NT2/D1 (cell line): ENCODE results near the gene ASS1.

Experiments used
- DNase-seq: peaks from one replicate; pipeline ENCODE4 v3.0.0-alpha.2; 2011; ENCODE audit warnings: low read depth, low spot score
- H3K27me3 ChIP-seq: 2 replicates; pipeline ENCODE4 v1.6.0; 2011; ENCODE audit warnings: mild to moderate bottlenecking; ENCODE audit not compliant: insufficient read length, insufficient read depth
- H3K36me3 ChIP-seq: 2 replicates; pipeline ENCODE4 v1.6.1; 2011; ENCODE audit warnings: mild to moderate bottlenecking, low read length, mixed read lengths; ENCODE audit not compliant: insufficient read depth, insufficient read length
- H3K4me1 ChIP-seq: 2 replicates; pipeline ENCODE4 v1.5.1; 2011; ENCODE audit not compliant: insufficient read depth, insufficient read length
- H3K4me3 ChIP-seq: 2 replicates; pipeline ENCODE4 v1.5.1; 2011; ENCODE audit warnings: low read depth; ENCODE audit not compliant: insufficient read length
- H3K9ac ChIP-seq: 2 replicates; pipeline ENCODE4 v1.6.0; 2011; ENCODE audit warnings: low read depth; ENCODE audit not compliant: insufficient read length
- H3K9me3 ChIP-seq: 2 replicates; pipeline ENCODE4 v1.5.1; 2011; ENCODE audit warnings: mild to moderate bottlenecking, low read length; ENCODE audit not compliant: insufficient read depth
- SUZ12 ChIP-seq: IDR thresholded peaks from 2 replicates; pipeline ENCODE4 v1.6.1; 2011; ENCODE audit not compliant: insufficient read length, insufficient read depth; ENCODE audit errors: extremely low read depth
- YY1 ChIP-seq: IDR thresholded peaks from 2 replicates; pipeline ENCODE4 v1.6.1; 2011; ENCODE audit not compliant: insufficient read length, insufficient read depth
- ZNF274 ChIP-seq: IDR thresholded peaks from 2 replicates; pipeline ENCODE4 v1.6.1; 2011; ENCODE audit warnings: mild to moderate bottlenecking, low read depth, low read length

The ASS1 gene

DNA sequence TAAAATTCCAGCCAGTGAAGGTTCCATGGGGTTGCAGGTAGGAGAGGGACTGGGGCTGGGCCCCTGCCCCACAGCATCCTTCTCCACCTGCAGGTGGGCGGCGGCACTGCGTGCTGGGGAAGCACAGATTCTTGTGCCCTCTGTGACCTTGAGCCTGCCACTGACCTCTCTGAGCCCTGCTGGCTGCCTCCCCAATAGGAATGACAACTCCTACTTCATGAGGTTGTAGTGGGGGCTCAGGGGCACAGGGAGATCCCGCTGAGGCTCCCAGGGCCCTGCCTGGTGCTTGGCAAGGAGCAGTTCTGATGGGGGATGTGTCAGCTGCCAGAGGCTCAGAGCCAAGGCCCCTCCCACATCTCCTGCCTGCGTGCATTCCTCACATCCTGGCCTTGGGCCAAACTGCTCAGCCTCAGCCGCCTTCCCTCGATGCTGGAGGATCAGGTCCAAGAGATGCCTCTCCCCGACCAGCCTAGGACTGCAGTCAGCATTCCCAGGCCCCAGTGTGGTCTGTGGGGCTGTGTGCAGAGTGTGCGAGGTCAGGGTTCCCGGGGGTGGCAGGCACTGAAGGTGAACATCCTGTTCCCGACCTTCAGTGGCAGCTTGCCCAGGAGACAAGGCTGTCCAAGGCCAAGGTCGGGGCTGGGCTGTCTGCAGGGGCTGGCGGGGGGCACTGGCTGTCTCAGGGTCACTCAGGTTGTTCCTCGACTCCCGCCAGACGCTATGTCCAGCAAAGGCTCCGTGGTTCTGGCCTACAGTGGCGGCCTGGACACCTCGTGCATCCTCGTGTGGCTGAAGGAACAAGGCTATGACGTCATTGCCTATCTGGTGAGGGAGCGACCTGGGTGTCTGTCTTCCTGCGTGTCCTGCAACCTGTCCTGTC lies 7.0 kb downstream of the ASS1 start:
- peaks cover 46% of the 10 kb centered on the region for H3K4me1 ChIP-seq
- TF ChIP-seq YY1 (no peak), SUZ12 (no peak), ZNF274 (no peak)
- DNase-seq, result peak; percentile 73
- H3K4me3 ChIP-seq, result no peak overlapping the region
- peaks cover 2% of the 10 kb centered on the region for H3K36me3 ChIP-seq
- peak overlapping the region; percentile 65 for H3K9ac ChIP-seq
- no peaks in the 10 kb centered on the region for H3K9me3 ChIP-seq
- peaks cover 6% of the 10 kb centered on the region for H3K27me3 ChIP-seq

DNA sequence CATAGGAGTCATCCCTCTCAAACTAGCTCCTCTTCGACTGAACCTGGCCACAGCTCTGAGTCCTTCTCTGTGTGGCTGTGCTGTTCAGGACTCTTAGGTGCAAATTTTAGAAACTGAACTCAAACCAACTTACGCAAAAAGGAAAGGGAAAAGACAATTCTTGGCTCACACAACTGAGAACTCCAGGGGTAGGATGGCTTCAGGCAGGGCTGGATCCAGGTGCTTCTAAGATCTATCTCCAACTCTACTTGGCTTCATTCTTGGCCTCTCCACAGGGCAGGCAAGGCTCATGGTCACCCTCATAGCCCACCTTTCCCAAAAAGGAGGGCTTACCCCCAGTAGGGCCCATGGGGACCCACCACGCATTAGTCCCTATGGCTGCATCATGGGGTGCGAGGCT lies 8.1 kb downstream of the ASS1 start:
- Histone ChIP-seq H3K36me3 (peaks cover 2% of the 10 kb centered on the region), H3K4me1 (peaks cover 36% of the 10 kb centered on the region), H3K9ac (no peak overlapping the region)

GRCh38 chr9:130453487-130453886 lies 8.7 kb downstream of the ASS1 start:
- DNase-seq, result no peak
- Histone ChIP-seq H3K4me1 (peaks cover 31% of the 10 kb centered on the region), H3K9ac (no peak overlapping the region), H3K9me3 (no peaks in the 10 kb centered on the region), H3K4me3 (no peak overlapping the region), H3K27me3 (no peaks in the 10 kb centered on the region), H3K36me3 (no peaks in the 10 kb centered on the region)
- TF ChIP-seq ZNF274, result no peak
- TF ChIP-seq YY1, result no peak
- no peak for TF ChIP-seq SUZ12

More for the DNA sequence above, 8.1 kb downstream of the ASS1 start:
- no peak overlapping the region for H3K4me3 ChIP-seq
- no peak for TF ChIP-seq SUZ12
- no peak for TF ChIP-seq YY1
- TF ChIP-seq ZNF274, result no peak
- H3K27me3 ChIP-seq, result peaks cover 4% of the 10 kb centered on the region
- H3K9me3 ChIP-seq, result no peaks in the 10 kb centered on the region
- no peak for DNase-seq

GRCh38 chr9:130454096-130454811 lies 9.5 kb downstream of the ASS1 start:
- DNase-seq, result no peak
- Histone ChIP-seq H3K36me3 (no peaks in the 10 kb centered on the region), H3K4me1 (peaks cover 31% of the 10 kb centered on the region)

DNA sequence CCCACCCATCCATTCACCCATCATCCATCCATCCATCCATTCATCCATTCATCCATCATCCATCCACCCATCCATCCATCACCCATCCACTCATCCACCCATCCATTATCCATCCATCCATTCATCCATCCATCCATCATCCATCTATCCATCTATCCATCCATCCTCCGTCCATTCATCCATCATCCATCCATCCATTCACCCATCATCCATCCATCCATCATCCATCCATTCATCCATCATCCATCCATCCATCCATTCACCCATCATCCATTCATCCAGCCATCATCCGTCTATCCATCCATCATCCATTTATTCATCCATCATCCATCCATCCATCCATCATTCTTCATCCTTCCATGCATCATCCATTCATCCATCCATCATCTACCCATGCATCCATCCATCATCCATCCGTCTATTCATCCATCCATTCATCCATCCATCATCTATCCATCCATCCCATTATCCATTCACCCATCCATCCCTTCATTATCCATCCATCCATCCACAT lies 10.1 kb downstream of the ASS1 start:
- no peak for DNase-seq
- no peak overlapping the region for H3K9ac ChIP-seq
- H3K4me1 ChIP-seq, result peaks cover 31% of the 10 kb centered on the region
- no peaks in the 10 kb centered on the region for H3K27me3 ChIP-seq
- H3K36me3 ChIP-seq, result no peaks in the 10 kb centered on the region
- no peak overlapping the region for H3K4me3 ChIP-seq
- no peaks in the 10 kb centered on the region for H3K9me3 ChIP-seq
- no peak for TF ChIP-seq ZNF274
- TF ChIP-seq SUZ12, result no peak
- no peak for TF ChIP-seq YY1

More at GRCh38 chr9:130454096-130454811, 9.5 kb downstream of the ASS1 start:
- H3K27me3 ChIP-seq, result no peaks in the 10 kb centered on the region
- no peaks in the 10 kb centered on the region for H3K9me3 ChIP-seq
- no peak for TF ChIP-seq ZNF274
- TF ChIP-seq SUZ12, result no peak
- TF ChIP-seq YY1, result no peak
- no peak overlapping the region for H3K4me3 ChIP-seq
- H3K9ac ChIP-seq, result no peak overlapping the region

DNA sequence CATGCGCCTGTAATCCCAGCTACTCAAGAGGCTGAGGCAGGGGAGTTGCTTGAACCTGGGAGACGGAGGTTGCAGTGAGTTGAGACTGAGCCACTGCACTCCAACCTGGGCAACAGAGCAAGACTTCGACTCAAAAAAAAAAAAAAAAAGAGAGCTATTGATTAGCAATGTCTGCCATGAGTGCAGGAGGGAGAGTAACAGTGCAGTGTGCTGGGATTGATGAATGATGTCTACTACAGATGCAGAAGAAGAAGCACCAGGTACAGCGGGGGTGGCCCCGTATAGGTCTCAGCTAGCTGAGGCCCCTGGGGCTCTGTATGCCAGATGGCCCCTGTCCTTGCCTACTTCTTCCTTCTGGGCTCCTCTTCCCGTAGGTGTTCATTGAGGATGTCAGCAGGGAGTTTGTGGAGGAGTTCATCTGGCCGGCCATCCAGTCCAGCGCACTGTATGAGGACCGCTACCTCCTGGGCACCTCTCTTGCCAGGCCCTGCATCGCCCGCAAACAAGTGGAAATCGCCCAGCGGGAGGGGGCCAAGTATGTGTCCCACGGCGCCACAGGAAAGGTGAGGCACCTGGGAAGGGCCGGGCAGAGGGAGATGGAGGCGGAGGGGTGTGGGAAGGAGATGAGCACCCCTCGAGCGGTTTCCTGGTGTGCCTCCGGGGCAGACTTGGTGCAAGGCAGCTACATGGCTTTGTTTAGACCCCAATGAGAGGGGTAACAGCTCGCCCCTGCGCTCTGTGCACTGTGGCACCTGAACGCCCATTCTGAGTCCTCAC lies 13.5 kb downstream of the ASS1 start:
- H3K9ac ChIP-seq, result no peak overlapping the region
- peaks cover 5% of the 10 kb centered on the region for H3K4me1 ChIP-seq
- no peak for TF ChIP-seq ZNF274
- no peak for TF ChIP-seq YY1
- TF ChIP-seq SUZ12, result no peak
- no peak for DNase-seq
- no peaks in the 10 kb centered on the region for H3K27me3 ChIP-seq
- no peak overlapping the region for H3K4me3 ChIP-seq
- H3K9me3 ChIP-seq, result no peaks in the 10 kb centered on the region
- H3K36me3 ChIP-seq, result no peaks in the 10 kb centered on the region
